ENCODE measurements around the gene TIMM23B. TPM values are rescaled to one million over a fixed set of nuclear protein-coding genes. Genes with fewer than 3 reads are reported as not detected.
"Not testable (repeated sequence)": the region's sequence is repeated elsewhere in the genome, so short reads cannot be mapped to it uniquely, and the experiment has no call there.

The TIMM23B gene
- total RNA-seq, 4 donors from 2014 or later, result 27.8 to 39.4 (median 28.4) TPM

- 85 to 89% methylated on average over 7 of the region's 7 CpGs for WGBS, 2 donors
- peaks cover 0 to 19% (median 0%) of the 10 kb centered on the region in 3 donors for H3K36me3 ChIP-seq
- DNase-seq (ENCODE audit: low spot score in 2 of 2); H3K27ac ChIP-seq; H3K9me3 ChIP-seq; H3K27me3 ChIP-seq; H3K4me3 ChIP-seq; H3K4me1 ChIP-seq: not testable (repeated sequence)
These were observed 72.2 kb downstream of the TIMM23B start for GRCh38 chr10:50014024-50014423.

DNA sequence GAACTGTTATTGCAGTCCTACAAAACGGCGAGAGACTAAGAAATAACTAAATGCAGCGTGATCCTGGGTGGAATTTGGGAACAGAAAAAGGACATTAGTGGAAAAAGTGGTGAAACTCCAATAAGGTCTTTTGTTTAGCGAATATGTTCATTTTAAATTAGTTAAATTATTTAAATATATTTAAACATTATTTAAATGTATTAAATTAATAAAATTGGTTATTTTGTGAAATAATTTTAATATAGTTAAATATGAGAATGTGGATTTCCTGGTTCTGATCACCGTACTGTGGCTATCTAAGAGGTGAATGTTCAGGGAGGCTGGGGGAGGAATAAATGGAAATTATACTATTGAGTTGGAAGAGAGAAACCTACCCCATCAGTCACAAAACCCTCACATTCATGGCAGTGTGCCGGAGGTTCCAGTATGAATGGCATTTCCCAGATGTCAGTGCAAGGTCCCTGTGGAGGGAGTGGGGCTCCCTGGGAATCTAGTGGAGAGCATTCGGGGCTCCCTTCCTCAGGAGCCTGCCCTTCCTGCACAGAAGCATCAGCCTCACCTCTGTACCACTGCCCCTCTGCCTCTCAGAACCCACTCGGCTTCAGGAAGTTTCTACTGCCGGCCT is 73.9 kb downstream of the TIMM23B start:
- H3K4me3 ChIP-seq; H3K27me3 ChIP-seq; H3K9me3 ChIP-seq; H3K36me3 ChIP-seq; DNase-seq (ENCODE audit: low spot score in 2 of 2); H3K4me1 ChIP-seq; H3K27ac ChIP-seq: not testable (repeated sequence)
- WGBS, 2 donors, result 55% methylated on average over 9 of the region's 9 CpGs

- H3K27me3 ChIP-seq; H3K4me3 ChIP-seq; DNase-seq (ENCODE audit: low spot score in 2 of 2); H3K27ac ChIP-seq; H3K36me3 ChIP-seq; H3K9me3 ChIP-seq; H3K4me1 ChIP-seq: not testable (repeated sequence)
- whole genome bisulfite sequencing, 2 donors, result 82 to 89% methylated on average over 5 of the region's 5 CpGs
These were observed 75.1 kb downstream of the TIMM23B start for GRCh38 chr10:50016926-50017325.

DNA sequence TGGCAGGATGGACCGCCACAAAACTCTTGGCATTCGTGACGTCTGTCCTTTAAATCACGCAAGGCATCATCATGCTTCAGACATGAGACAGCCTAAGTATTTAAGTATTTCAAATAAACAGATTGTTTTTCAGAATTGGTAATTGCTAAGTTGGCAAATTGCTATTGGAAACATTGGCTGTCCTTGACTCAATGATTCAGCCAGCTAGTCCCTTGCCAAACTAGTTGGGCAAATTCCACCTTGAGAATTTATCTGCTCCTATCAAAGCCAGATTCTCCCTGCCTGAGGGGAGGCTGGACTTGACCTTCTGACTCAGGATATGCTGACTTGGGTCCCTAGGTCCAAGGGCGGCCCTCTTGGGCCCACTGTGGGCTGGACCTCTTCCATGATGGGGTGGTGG is 75.8 kb downstream of the TIMM23B start:
- H3K27ac ChIP-seq; H3K27me3 ChIP-seq; DNase-seq (ENCODE audit: low spot score in 2 of 2); H3K36me3 ChIP-seq; H3K4me3 ChIP-seq; H3K9me3 ChIP-seq; H3K4me1 ChIP-seq: not testable (repeated sequence)
- WGBS, 2 donors, result 88 to 89% methylated on average over 4 to 5 of the region's 5 CpGs

- not testable (repeated sequence) for H3K36me3 ChIP-seq; H3K27me3 ChIP-seq; H3K4me1 ChIP-seq; H3K4me3 ChIP-seq; DNase-seq (ENCODE audit: low spot score in 2 of 2); H3K9me3 ChIP-seq; H3K27ac ChIP-seq
- WGBS, 2 donors, result 70 to 83% methylated on average over 3 of the region's 3 CpGs
These were observed 77.4 kb downstream of the TIMM23B start for GRCh38 chr10:50019279-50019678.

DNA sequence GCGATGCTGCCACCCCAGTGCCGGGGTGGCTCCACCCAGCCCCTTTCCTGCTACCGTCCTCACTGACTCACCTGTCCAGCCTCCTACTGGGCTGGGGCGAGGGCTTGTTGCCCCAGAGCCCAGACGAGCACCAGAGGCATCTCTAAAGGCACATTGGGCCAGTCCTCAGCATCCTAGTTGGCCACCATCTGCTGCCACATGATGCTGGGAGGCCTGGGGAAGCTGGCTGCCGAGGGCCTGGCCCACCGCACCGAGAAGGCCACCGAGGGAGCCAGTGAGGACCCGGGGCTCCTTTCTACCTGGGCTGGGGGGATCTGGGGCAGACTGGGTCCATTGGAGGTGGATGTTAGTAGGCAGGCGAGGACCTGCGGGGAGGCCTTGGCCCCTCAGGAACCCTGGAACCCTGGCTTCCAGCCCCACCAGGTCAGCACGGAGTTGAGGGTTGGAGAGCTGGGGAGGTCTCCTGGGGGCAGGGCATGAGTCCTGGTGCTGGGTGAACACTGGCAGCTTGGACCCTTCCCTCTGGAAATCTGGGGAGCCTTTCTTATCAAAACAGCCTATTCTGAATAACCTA is 78.7 kb downstream of the TIMM23B start:
- H3K9me3 ChIP-seq; DNase-seq (ENCODE audit: low spot score in 2 of 2); H3K4me3 ChIP-seq; H3K36me3 ChIP-seq; H3K4me1 ChIP-seq; H3K27me3 ChIP-seq; H3K27ac ChIP-seq: not testable (repeated sequence)
- WGBS, 2 donors, result 70 to 90% methylated on average over 8 of the region's 13 CpGs

DNA sequence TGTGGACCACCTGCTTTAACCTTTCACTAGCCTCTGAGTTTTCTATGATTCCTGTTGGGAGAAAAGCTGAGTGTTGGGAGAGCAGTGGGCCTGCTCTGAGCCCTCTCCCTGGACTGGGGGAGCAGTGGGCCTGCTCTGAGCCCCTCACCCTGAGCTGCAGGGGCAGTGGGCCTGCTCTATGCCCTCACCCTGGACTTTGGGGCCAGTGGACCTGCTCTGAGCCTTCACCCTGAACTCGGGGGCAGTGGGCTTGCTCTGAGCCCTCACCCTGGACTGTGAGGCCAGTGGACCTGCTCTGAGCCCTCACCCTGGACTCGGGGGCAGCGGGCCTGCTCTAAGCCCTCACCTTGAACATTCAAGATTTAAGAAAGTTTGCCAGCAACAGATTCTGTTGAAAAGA is 79.8 kb downstream of the TIMM23B start:
- 73 to 75% methylated on average over 3 of the region's 3 CpGs for WGBS, 2 donors
- peaks cover 0 to 12% of the 10 kb centered on the region in 2 donors for H3K27me3 ChIP-seq
- no peak for DNase-seq (ENCODE audit: low spot score in 2 of 2)
- no peaks in the 10 kb centered on the region for H3K36me3 ChIP-seq
- no peaks in the 10 kb centered on the region for H3K4me1 ChIP-seq
- no peaks in the 10 kb centered on the region for H3K9me3 ChIP-seq
- TF ChIP-seq CTCF (IDR thresholded peaks at IDR 0.05), result no peak
- no peak for TF ChIP-seq EP300 (IDR thresholded peaks at IDR 0.05)
- no peak for TF ChIP-seq POLR2A (IDR thresholded peaks at IDR 0.05)
- H3K4me3 ChIP-seq, result no peak overlapping the region
- H3K27ac ChIP-seq, result no peak overlapping the region

Small RNAs within 50 kb of the gene (small RNA-seq; reads per million reads assigned to genes)
- gene RNA5SP317 (not detected), gene SNORA74C-2 (not detected)

Other genes starting within 250 kb of the TIMM23B start
- not detected for gene OGDHL, start 179.7 kb upstream of the TIMM23B start, total RNA-seq
- 10 to 100 TPM; 31.8 to 40.2 (median 35.6) TPM for gene PARG, start within 50 bp of the TIMM23B start, total RNA-seq
- gene AGAP6, start 46.4 kb downstream of the TIMM23B start, total RNA-seq, result 10 to 100 TPM; 17.7 to 37.5 (median 28.7) TPM
- 10 to 100 TPM; 25.7 to 41.7 (median 37.8) TPM for gene WASHC2A, start 125.9 kb downstream of the TIMM23B start, total RNA-seq